Measurements from ENCODE around the gene NCOA5.

NCOA5 gene

GRCh38 chr20:46020555-46020954 is 69.2 kb downstream of the NCOA5 start:
- Histone ChIP-seq H3K27ac (ENCODE audit: insufficient read depth in 1 of 2, low read depth in 1 of 2, low read length in 2 of 2, poor library complexity in 1 of 2, severe bottlenecking in 2 of 2) (no peak overlapping the region), H3K4me1 (ENCODE audit: control extremely low read depth in 1 of 4, control insufficient read depth in 4 of 4, insufficient read depth in 4 of 4, low read length in 3 of 4) (peaks cover 0 to 17% (median 14%) of the 10 kb centered on the region in 4 experiments), H3K27me3 (replicated peaks in 2 of 5; ENCODE audit: control insufficient read depth in 4 of 5, insufficient read depth in 5 of 5, low read length in 4 of 5) (peaks cover 0 to 34% (median 10%) of the 10 kb centered on the region in 5 experiments), H3K9me3 (ENCODE audit: control extremely low read depth in 1 of 5, control insufficient read depth in 4 of 5, insufficient read depth in 2 of 5, low read depth in 1 of 5, low read length in 4 of 5) (no peaks in the 10 kb centered on the region), H3K36me3 (ENCODE audit: control insufficient read depth in 4 of 4, insufficient read depth in 4 of 4, low read length in 3 of 4) (no peaks in the 10 kb centered on the region), H3K4me3 (ENCODE audit: control insufficient read depth in 1 of 7, extremely low read depth in 1 of 7, insufficient read depth in 4 of 7, low read depth in 2 of 7, low read length in 6 of 7) (peak overlapping the region in 1 of 7 experiments; percentile 33)
- WGBS (ENCODE audit: insufficient coverage) = 66% methylated on average over 4 of the region's 4 CpGs
- CTCF ChIA-PET = interaction anchor here (2.9 kb wide), 1 partner anchor 68 kb away, joined by 7 read pairs; no protein-coding TSS in a partner anchor
- POLR2A ChIA-PET = no interaction called here
- no peak for DNase-seq

DNA sequence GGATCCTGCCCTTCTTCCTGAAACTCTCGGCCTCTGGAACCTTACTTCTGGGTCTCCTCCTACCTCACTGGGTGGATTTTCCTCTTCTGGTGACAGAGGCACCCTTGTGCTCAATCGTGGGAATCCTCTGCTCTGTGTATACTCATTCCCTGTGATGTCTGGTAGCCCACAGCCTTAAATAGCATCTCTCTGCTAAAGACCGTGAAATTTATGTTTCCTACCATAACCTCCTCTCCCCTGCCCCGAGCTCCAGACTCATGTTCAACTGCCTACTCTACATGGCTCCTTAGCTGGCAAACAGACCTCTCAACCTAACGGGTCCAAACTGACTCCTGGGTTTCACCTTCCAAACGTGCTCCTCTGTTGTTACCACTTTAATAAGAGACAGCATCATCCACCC is 71.2 kb downstream of the NCOA5 start:
- Histone ChIP-seq H3K27ac (ENCODE audit: insufficient read depth in 1 of 2, low read depth in 1 of 2, low read length in 2 of 2, poor library complexity in 1 of 2, severe bottlenecking in 2 of 2) (no peak overlapping the region), H3K9me3 (ENCODE audit: control extremely low read depth in 1 of 5, control insufficient read depth in 4 of 5, insufficient read depth in 2 of 5, low read depth in 1 of 5, low read length in 4 of 5) (no peaks in the 10 kb centered on the region), H3K4me3 (ENCODE audit: control insufficient read depth in 1 of 7, extremely low read depth in 1 of 7, insufficient read depth in 4 of 7, low read depth in 2 of 7, low read length in 6 of 7) (no peak overlapping the region), H3K27me3 (replicated peaks in 2 of 5; ENCODE audit: control insufficient read depth in 4 of 5, insufficient read depth in 5 of 5, low read length in 4 of 5) (peaks cover 0 to 34% (median 6%) of the 10 kb centered on the region in 5 experiments), H3K4me1 (ENCODE audit: control extremely low read depth in 1 of 4, control insufficient read depth in 4 of 4, insufficient read depth in 4 of 4, low read length in 3 of 4) (peaks cover 0 to 24% (median 19%) of the 10 kb centered on the region in 4 experiments), H3K36me3 (ENCODE audit: control insufficient read depth in 4 of 4, insufficient read depth in 4 of 4, low read length in 3 of 4) (no peaks in the 10 kb centered on the region)
- CTCF ChIA-PET = interaction anchor here (0.8 to 3.6 kb wide), 8 partner anchors 9 to 70 kb away, joined by 3 to 19 read pairs (median 6); no protein-coding TSS in a partner anchor
- DNase-seq = no peak
- 85% methylated on average over 6 of the region's 6 CpGs for WGBS (ENCODE audit: insufficient coverage)
- POLR2A ChIA-PET = no interaction called here

DNA sequence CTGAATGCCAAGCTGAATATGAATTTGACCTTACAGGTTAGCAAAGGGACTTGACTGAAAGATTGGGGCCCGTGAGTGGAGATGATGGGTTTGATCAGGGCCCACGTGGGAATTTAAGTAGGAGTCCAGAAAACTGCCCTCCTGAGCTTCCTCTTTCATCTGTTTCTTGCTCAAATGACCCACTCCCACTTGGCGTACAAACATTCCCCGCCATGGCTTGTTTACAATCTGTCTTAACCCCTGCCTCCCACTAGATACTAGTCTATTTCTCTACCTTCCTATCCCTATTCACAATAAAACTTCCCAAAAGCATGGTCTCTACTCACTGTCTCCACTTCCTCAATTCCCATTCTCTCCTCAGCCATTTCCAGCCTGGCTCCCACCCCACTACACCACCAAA is 71.7 kb downstream of the NCOA5 start:
- Histone ChIP-seq H3K36me3 (ENCODE audit: control insufficient read depth in 4 of 4, insufficient read depth in 4 of 4, low read length in 3 of 4) (no peaks in the 10 kb centered on the region), H3K9me3 (ENCODE audit: control extremely low read depth in 1 of 5, control insufficient read depth in 4 of 5, insufficient read depth in 2 of 5, low read depth in 1 of 5, low read length in 4 of 5) (no peaks in the 10 kb centered on the region), H3K27me3 (replicated peaks in 2 of 5; ENCODE audit: control insufficient read depth in 4 of 5, insufficient read depth in 5 of 5, low read length in 4 of 5) (peaks cover 0 to 34% (median 6%) of the 10 kb centered on the region in 5 experiments), H3K4me1 (ENCODE audit: control extremely low read depth in 1 of 4, control insufficient read depth in 4 of 4, insufficient read depth in 4 of 4, low read length in 3 of 4) (peaks cover 0 to 28% (median 22%) of the 10 kb centered on the region in 4 experiments), H3K27ac (ENCODE audit: insufficient read depth in 1 of 2, low read depth in 1 of 2, low read length in 2 of 2, poor library complexity in 1 of 2, severe bottlenecking in 2 of 2) (no peak overlapping the region), H3K4me3 (ENCODE audit: control insufficient read depth in 1 of 7, extremely low read depth in 1 of 7, insufficient read depth in 4 of 7, low read depth in 2 of 7, low read length in 6 of 7) (no peak overlapping the region)
- ChIA-PET CTCF (interaction anchor here (0.8 to 3.6 kb wide), 11 partner anchors 9 to 77 kb away, joined by 3 to 19 read pairs (median 4); no protein-coding TSS in a partner anchor), POLR2A (no interaction called here)
- 93% methylated on average over 4 of the region's 4 CpGs for WGBS (ENCODE audit: insufficient coverage)
- no peak for DNase-seq

DNA sequence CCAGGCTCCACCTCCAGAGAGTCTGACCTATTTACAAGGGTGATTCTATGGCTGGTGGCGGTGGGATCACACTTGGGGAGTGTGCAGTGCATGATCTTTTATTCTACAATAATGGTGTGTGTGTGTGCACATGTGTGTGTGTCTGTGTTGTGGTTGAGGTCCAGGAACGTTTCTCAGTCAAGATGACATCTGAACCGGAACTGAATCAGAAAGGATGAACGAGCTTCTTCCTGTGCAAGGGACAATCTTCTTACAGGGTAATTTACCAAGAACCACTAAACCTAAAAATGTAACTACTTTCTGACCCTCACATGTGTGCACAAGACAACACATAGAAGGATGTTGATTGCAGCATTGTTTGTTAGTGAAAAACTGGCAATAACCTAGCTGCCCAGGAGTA is 72.5 kb downstream of the NCOA5 start:
- ChIA-PET POLR2A (no interaction called here), CTCF (interaction anchor here (0.8 to 3.6 kb wide), 6 partner anchors 10 to 78 kb away, joined by 3 to 19 read pairs (median 4); no protein-coding TSS in a partner anchor)
- H3K4me1 ChIP-seq (ENCODE audit: control extremely low read depth in 1 of 4, control insufficient read depth in 4 of 4, insufficient read depth in 4 of 4, low read length in 3 of 4) = peaks cover 0 to 23% (median 18%) of the 10 kb centered on the region in 4 experiments
- H3K27ac ChIP-seq (ENCODE audit: insufficient read depth in 1 of 2, low read depth in 1 of 2, low read length in 2 of 2, poor library complexity in 1 of 2, severe bottlenecking in 2 of 2) = no peak overlapping the region
- no peak for DNase-seq
- no CpG with 5 or more reads among the region's 4 CpGs for WGBS (ENCODE audit: insufficient coverage)
- no peak overlapping the region for H3K4me3 ChIP-seq (ENCODE audit: control insufficient read depth in 1 of 7, extremely low read depth in 1 of 7, insufficient read depth in 4 of 7, low read depth in 2 of 7, low read length in 6 of 7)
- no peaks in the 10 kb centered on the region for H3K36me3 ChIP-seq (ENCODE audit: control insufficient read depth in 4 of 4, insufficient read depth in 4 of 4, low read length in 3 of 4)
- peaks cover 0 to 36% (median 9%) of the 10 kb centered on the region in 5 experiments for H3K27me3 ChIP-seq (replicated peaks in 2 of 5; ENCODE audit: control insufficient read depth in 4 of 5, insufficient read depth in 5 of 5, low read length in 4 of 5)
- no peaks in the 10 kb centered on the region for H3K9me3 ChIP-seq (ENCODE audit: control extremely low read depth in 1 of 5, control insufficient read depth in 4 of 5, insufficient read depth in 2 of 5, low read depth in 1 of 5, low read length in 4 of 5)

DNA sequence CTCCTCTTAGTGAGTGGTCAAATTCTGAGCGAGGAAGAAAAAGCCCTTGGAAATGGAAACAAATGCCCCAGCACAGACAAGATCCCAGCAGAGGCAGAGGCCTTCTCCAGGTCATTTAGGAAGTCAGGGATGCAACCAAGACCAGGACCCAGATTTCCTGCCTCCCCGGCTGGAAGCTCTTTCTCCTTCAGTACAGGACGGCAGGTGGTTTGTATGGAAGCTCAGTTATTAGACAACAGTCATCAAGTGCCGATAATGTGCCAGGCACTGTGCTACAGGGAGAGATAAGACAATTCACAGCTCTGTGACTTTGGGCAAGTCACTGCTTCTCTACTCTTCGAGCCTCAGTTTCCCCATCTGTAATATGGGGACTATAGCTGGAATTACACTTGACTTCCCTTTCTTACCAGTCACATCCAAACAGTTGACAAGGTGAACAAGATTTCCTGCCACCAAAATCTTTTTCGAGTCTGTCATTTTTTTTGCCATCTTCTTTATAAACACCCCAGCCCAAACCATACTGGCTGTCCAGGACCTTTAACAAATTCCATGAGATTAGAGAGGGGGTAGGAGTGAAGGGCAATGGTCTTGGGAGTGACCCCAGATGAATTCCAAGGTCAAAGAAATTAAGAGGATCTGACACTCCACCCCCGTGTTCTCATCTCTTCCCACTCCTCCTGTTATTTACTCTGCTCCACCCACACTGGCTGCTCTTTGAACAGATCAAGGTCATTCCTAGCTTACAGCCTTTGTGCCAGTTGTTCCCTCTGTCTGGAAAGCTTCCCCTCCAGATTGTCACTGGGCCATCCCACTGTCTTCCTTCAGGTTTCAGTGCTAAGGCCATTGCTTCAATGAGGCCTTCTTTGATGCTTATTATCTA is 75.0 kb downstream of the NCOA5 start:
- no peak for DNase-seq
- H3K4me1 ChIP-seq (ENCODE audit: control extremely low read depth in 1 of 4, control insufficient read depth in 4 of 4, insufficient read depth in 4 of 4, low read length in 3 of 4) = peaks cover 0 to 27% (median 14%) of the 10 kb centered on the region in 4 experiments
- H3K36me3 ChIP-seq (ENCODE audit: control insufficient read depth in 4 of 4, insufficient read depth in 4 of 4, low read length in 3 of 4) = no peaks in the 10 kb centered on the region
- H3K27me3 ChIP-seq (replicated peaks in 2 of 5; ENCODE audit: control insufficient read depth in 4 of 5, insufficient read depth in 5 of 5, low read length in 4 of 5) = peaks cover 0 to 54% (median 24%) of the 10 kb centered on the region in 5 experiments
- WGBS (ENCODE audit: insufficient coverage) = 80% methylated on average over 4 of the region's 7 CpGs
- ChIA-PET CTCF (interaction anchor here (0.7 to 22.3 kb wide), 16 partner anchors 8 to 645 kb away, joined by 3 to 656 read pairs (median 4); partner anchors contain the start of genes SLC12A5 and ZNF335), POLR2A (no interaction called here)
- H3K27ac ChIP-seq (ENCODE audit: insufficient read depth in 1 of 2, low read depth in 1 of 2, low read length in 2 of 2, poor library complexity in 1 of 2, severe bottlenecking in 2 of 2) = no peak overlapping the region
- H3K4me3 ChIP-seq (ENCODE audit: control insufficient read depth in 1 of 7, extremely low read depth in 1 of 7, insufficient read depth in 4 of 7, low read depth in 2 of 7, low read length in 6 of 7) = no peak overlapping the region
- no peaks in the 10 kb centered on the region for H3K9me3 ChIP-seq (ENCODE audit: control extremely low read depth in 1 of 5, control insufficient read depth in 4 of 5, insufficient read depth in 2 of 5, low read depth in 1 of 5, low read length in 4 of 5)

GRCh38 chr20:46013829-46014516 is 75.8 kb downstream of the NCOA5 start:
- ChIA-PET POLR2A (interaction anchor here (1.4 kb wide), 1 partner anchor 19 kb away, joined by 3 read pairs; no protein-coding TSS in a partner anchor), CTCF (interaction anchor here (0.7 to 22.3 kb wide), 21 partner anchors 9 to 644 kb away, joined by 3 to 656 read pairs (median 4); partner anchors contain the start of genes SLC12A5 and ZNF335)
- Histone ChIP-seq H3K4me1 (ENCODE audit: control extremely low read depth in 1 of 4, control insufficient read depth in 4 of 4, insufficient read depth in 4 of 4, low read length in 3 of 4) (peaks cover 0 to 31% (median 15%) of the 10 kb centered on the region in 4 experiments), H3K4me3 (ENCODE audit: control insufficient read depth in 1 of 7, extremely low read depth in 1 of 7, insufficient read depth in 4 of 7, low read depth in 2 of 7, low read length in 6 of 7) (peak overlapping the region in 2 of 7 experiments; percentile 19 to 50), H3K27ac (ENCODE audit: insufficient read depth in 1 of 2, low read depth in 1 of 2, low read length in 2 of 2, poor library complexity in 1 of 2, severe bottlenecking in 2 of 2) (no peak overlapping the region), H3K27me3 (replicated peaks in 2 of 5; ENCODE audit: control insufficient read depth in 4 of 5, insufficient read depth in 5 of 5, low read length in 4 of 5) (peaks cover 0 to 62% (median 31%) of the 10 kb centered on the region in 5 experiments), H3K36me3 (ENCODE audit: control insufficient read depth in 4 of 4, insufficient read depth in 4 of 4, low read length in 3 of 4) (no peaks in the 10 kb centered on the region), H3K9me3 (ENCODE audit: control extremely low read depth in 1 of 5, control insufficient read depth in 4 of 5, insufficient read depth in 2 of 5, low read depth in 1 of 5, low read length in 4 of 5) (no peaks in the 10 kb centered on the region)
- WGBS (ENCODE audit: insufficient coverage) = 2% methylated on average over 61 of the region's 67 CpGs
- DNase-seq = peak; percentile 76 to 85 (median 80)

Data from common myeloid progenitor, CD34-positive (primary cell).